CD4-positive, alpha-beta memory T cell (primary cell): ENCODE measurements around the gene MLLT3. TPM values are rescaled to one million over a fixed set of nuclear protein-coding genes. Genes with fewer than 3 reads are reported as not detected.
A peak's percentile ranks its signal among the peaks of the same experiment; 100 is the strongest.
"Not testable (repeated sequence)": the region's sequence is repeated elsewhere in the genome, so short reads cannot be mapped to it uniquely, and the experiment has no call there.

Source experiments
- CTCF ChIA-PET: fragments of 350-600 bp; sonication (Branson Sonifier 250); formaldehyde crosslinking; loops from one replicate; lab custom pipeline; 2021; ENCODE audit warnings: inconsistent platforms; ENCODE audit not compliant: partially characterized antibody; lab: Charles Lee
- POLR2A ChIA-PET: fragments of 350-600 bp; sonication (Branson Sonifier 250); formaldehyde crosslinking; loops from one replicate; lab custom pipeline; 2021; ENCODE audit not compliant: partially characterized antibody; lab: Charles Lee
- DNase-seq, 5 donors: peaks; one replicate each; pipeline versions ENCODE4 v3.0.0 to v3.0.0-alpha.2; 2020 to 2022; ENCODE audit warnings: mixed read lengths in 1 of 5
- H3K27ac ChIP-seq: one replicate; pipeline ENCODE4 v1.7.0; 2013; ENCODE audit warnings: low read depth, low read length
- H3K27me3 ChIP-seq: 2 replicates; pipeline ENCODE4 v1.7.0; 2013; ENCODE audit warnings: mild to moderate bottlenecking, low read length, moderate library complexity; ENCODE audit not compliant: insufficient read depth
- H3K36me3 ChIP-seq: 2 replicates; pipeline ENCODE4 v1.7.0; 2013; ENCODE audit warnings: mild to moderate bottlenecking, low read length, moderate library complexity; ENCODE audit not compliant: insufficient read depth
- H3K4me1 ChIP-seq: 2 replicates; pipeline ENCODE4 v1.7.0; 2013; ENCODE audit warnings: mild to moderate bottlenecking, low read length, moderate library complexity; ENCODE audit not compliant: insufficient read depth
- H3K4me3 ChIP-seq, 2 donors: one replicate each; pipeline ENCODE4 v1.7.0; 2013; ENCODE audit warnings: low read length in 2 of 2, mild to moderate bottlenecking in 1 of 2
- H3K9me3 ChIP-seq, 2 donors: one replicate each; pipeline ENCODE4 v1.7.0; 2013; ENCODE audit warnings: low read length in 2 of 2, control low read depth in 1 of 2; ENCODE audit not compliant: control insufficient read depth in 1 of 2
- H3K27ac Mint-ChIP-seq, 7 donors: one replicate each; pipeline ENCODE4 v1.8.0; 2020 to 2021; ENCODE audit warnings: mixed read lengths in 7 of 7, mild to moderate bottlenecking in 6 of 7, inconsistent platforms in 3 of 7, moderate library complexity in 3 of 7
- H3K27me3 Mint-ChIP-seq, 2 donors: one replicate each; pipeline ENCODE4 v1.8.0; 2020 to 2021; ENCODE audit warnings: mixed read lengths in 2 of 2
- H3K36me3 Mint-ChIP-seq, 2 donors: one replicate each; pipeline ENCODE4 v1.8.0; 2020 to 2021; ENCODE audit warnings: mixed read lengths in 2 of 2, inconsistent platforms in 1 of 2, mild to moderate bottlenecking in 1 of 2
- H3K4me1 Mint-ChIP-seq, 4 donors: one replicate each; pipeline ENCODE4 v1.8.0; 2020 to 2021; ENCODE audit warnings: mixed read lengths in 4 of 4, mild to moderate bottlenecking in 1 of 4
- H3K4me3 Mint-ChIP-seq, 8 donors: one replicate each; pipeline ENCODE4 v1.8.0; 2020 to 2021; ENCODE audit warnings: mixed read lengths in 8 of 8, mild to moderate bottlenecking in 7 of 8, moderate library complexity in 6 of 8, inconsistent platforms in 3 of 8
- H3K9me3 Mint-ChIP-seq, 8 donors: one replicate each; pipeline ENCODE4 v1.8.0; 2020 to 2021; ENCODE audit warnings: mixed read lengths in 8 of 8, mild to moderate bottlenecking in 5 of 8, inconsistent platforms in 3 of 8, moderate library complexity in 1 of 8
- intact Hi-C: fragments of 100-400 bp; cut with micrococcal nuclease; formaldehyde crosslinking; loops from one replicate; pipeline ENCODE4 v1.15.1; 2023
- polyA plus RNA-seq, 2 donors: library from polyadenylated mRNA; unstranded; fragments of 300-500 nt; fragmentation: Illumina TruSeq; gene quantifications; one replicate each; pipeline ENCODE4 v1.2.3, GENCODE V29; 2021
- total RNA-seq, 2 experiments: library from RNA; stranded (reverse); gene quantifications; one replicate each; pipeline ENCODE4 v1.2.3, GENCODE V29; 2021

The MLLT3 gene
- total and polyA plus RNA-seq, 4 experiments from 2014 or later, result 20.7 to 54.4 (median 42.5) TPM

- Mint-ChIP-seq H3K27ac (peak overlapping the region in 6 of 7 donors; percentile 7 to 87 (median 79)), H3K4me3 (peak overlapping the region in 2 of 8 donors; percentile 90 to 91), H3K36me3 (peaks cover 0 to 4% of the 10 kb centered on the region in 2 donors), H3K4me1 (peaks cover 7 to 11% (median 8%) of the 10 kb centered on the region in 4 donors), H3K9me3 (no peaks in the 10 kb centered on the region), H3K27me3 (peaks cover 0 to 1% of the 10 kb centered on the region in 2 donors)
- intact Hi-C loops, result loop anchor here (1.0 to 2.0 kb wide), 2 partner anchors 25 to 36 kb away; partner anchors contain the start of genes FOCAD and MLLT3
- peaks cover 36% of the 10 kb centered on the region for H3K4me1 ChIP-seq
- ChIA-PET POLR2A (interaction anchor here (1.3 to 1.8 kb wide), 2 partner anchors 25 to 37 kb away, joined by 14 to 16 read pairs; partner anchors contain the start of genes FOCAD and MLLT3), CTCF (no interaction called here)
- H3K36me3 ChIP-seq, result no peaks in the 10 kb centered on the region
- no peaks in the 10 kb centered on the region for H3K9me3 ChIP-seq
- H3K27me3 ChIP-seq, result no peaks in the 10 kb centered on the region
- DNase-seq, result no peak
- H3K27ac ChIP-seq, result peak overlapping the region; percentile 26
- H3K4me3 ChIP-seq, result peak overlapping the region in 1 of 2 donors; percentile 55
Measured at GRCh38 chr9:20658677-20659473, 36.6 kb upstream of the MLLT3 start.

- H3K27me3 Mint-ChIP-seq, H3K36me3 Mint-ChIP-seq, H3K36me3 ChIP-seq, CTCF ChIA-PET, H3K9me3 Mint-ChIP-seq, H3K27me3 ChIP-seq, H3K4me1 Mint-ChIP-seq, H3K9me3 ChIP-seq: not testable (repeated sequence)
- POLR2A ChIA-PET, result interaction anchor here (1.3 to 1.8 kb wide), 2 partner anchors 26 to 36 kb away, joined by 14 to 16 read pairs; partner anchors contain the start of genes FOCAD and MLLT3
- peaks cover 36% of the 10 kb centered on the region for H3K4me1 ChIP-seq
- Mint-ChIP-seq H3K4me3 (peak overlapping the region in 2 of 8 donors; percentile 90 to 91), H3K27ac (peak overlapping the region; percentile 77 to 88 (median 84))
- peak overlapping the region in 1 of 2 donors; percentile 55 for H3K4me3 ChIP-seq
- peak overlapping the region; percentile 26 for H3K27ac ChIP-seq
- DNase-seq, result peak; percentile 45 to 75 (median 51)
- intact Hi-C loops, result loop anchor here (1.0 to 2.0 kb wide), 2 partner anchors 26 to 35 kb away; partner anchors contain the start of genes FOCAD and MLLT3
Measured at GRCh38 chr9:20658246-20658667, 36.0 kb upstream of the MLLT3 start.

- H3K4me1 Mint-ChIP-seq, result peaks cover 0 to 5% (median 3%) of the 10 kb centered on the region in 4 donors
- no peak overlapping the region for H3K4me3 Mint-ChIP-seq
- CTCF ChIA-PET, result interaction anchor here (0.6 kb wide), 1 partner anchor 37 kb away, joined by 3 read pairs; no protein-coding TSS in a partner anchor
Measured at GRCh38 chr9:20651939-20652338, 29.6 kb upstream of the MLLT3 start.

GRCh38 chr9:20650750-20651299 is 28.5 kb upstream of the MLLT3 start:
- no peak overlapping the region for H3K27ac Mint-ChIP-seq
- POLR2A ChIA-PET, result interaction anchor here (1.5 kb wide), 1 partner anchor 29 kb away, joined by 4 read pairs; the partner anchor contains the start of gene MLLT3
- no peaks in the 10 kb centered on the region for H3K9me3 Mint-ChIP-seq
- H3K9me3 ChIP-seq, result no peaks in the 10 kb centered on the region
- CTCF ChIA-PET, result no interaction called here
- H3K36me3 Mint-ChIP-seq, result no peaks in the 10 kb centered on the region
- no peak for DNase-seq
- H3K27ac ChIP-seq, result no peak overlapping the region
- intact Hi-C loops, result no loop called here
- H3K27me3 ChIP-seq, result no peaks in the 10 kb centered on the region
- peaks cover 0 to 5% (median 3%) of the 10 kb centered on the region in 4 donors for H3K4me1 Mint-ChIP-seq
- no peak overlapping the region for H3K4me3 Mint-ChIP-seq
- H3K4me1 ChIP-seq, result no peaks in the 10 kb centered on the region
- H3K27me3 Mint-ChIP-seq, result peaks cover 3 to 4% of the 10 kb centered on the region in 2 donors
- no peaks in the 10 kb centered on the region for H3K36me3 ChIP-seq
- H3K4me3 ChIP-seq, result no peak overlapping the region

More at GRCh38 chr9:20651939-20652338, 29.6 kb upstream of the MLLT3 start:
- intact Hi-C loops, result no loop called here
- no peaks in the 10 kb centered on the region for H3K36me3 ChIP-seq
- no peak overlapping the region for H3K4me3 ChIP-seq
- H3K27me3 ChIP-seq, result no peaks in the 10 kb centered on the region
- H3K27me3 Mint-ChIP-seq, result peaks cover 3% of the 10 kb centered on the region in 2 donors
- H3K36me3 Mint-ChIP-seq, result no peaks in the 10 kb centered on the region
- no peaks in the 10 kb centered on the region for H3K9me3 ChIP-seq
- no peak overlapping the region for H3K27ac Mint-ChIP-seq
- H3K9me3 Mint-ChIP-seq, result no peaks in the 10 kb centered on the region
- DNase-seq, result no peak
- POLR2A ChIA-PET, result no interaction called here
- no peaks in the 10 kb centered on the region for H3K4me1 ChIP-seq
- no peak overlapping the region for H3K27ac ChIP-seq

- Mint-ChIP-seq H3K4me1 (peaks cover 0 to 4% (median 2%) of the 10 kb centered on the region in 4 donors), H3K9me3 (no peaks in the 10 kb centered on the region), H3K27me3 (peaks cover 3 to 4% of the 10 kb centered on the region in 2 donors), H3K4me3 (no peak overlapping the region), H3K36me3 (no peaks in the 10 kb centered on the region), H3K27ac (no peak overlapping the region)
- Histone ChIP-seq H3K27ac (no peak overlapping the region), H3K36me3 (no peaks in the 10 kb centered on the region), H3K27me3 (no peaks in the 10 kb centered on the region), H3K9me3 (no peaks in the 10 kb centered on the region), H3K4me3 (no peak overlapping the region), H3K4me1 (no peaks in the 10 kb centered on the region)
- ChIA-PET CTCF (no interaction called here), POLR2A (interaction anchor here (1.5 kb wide), 1 partner anchor 28 kb away, joined by 4 read pairs; the partner anchor contains the start of gene MLLT3)
- no peak for DNase-seq
- intact Hi-C loops, result no loop called here
Measured at GRCh38 chr9:20650313-20650712, 28.0 kb upstream of the MLLT3 start.

GRCh38 chr9:20649381-20649780 is 27.1 kb upstream of the MLLT3 start:
- Mint-ChIP-seq H3K4me3 (no peak overlapping the region), H3K4me1 (no peaks in the 10 kb centered on the region), H3K36me3 (no peaks in the 10 kb centered on the region), H3K9me3 (no peaks in the 10 kb centered on the region), H3K27ac (no peak overlapping the region), H3K27me3 (peaks cover 3 to 4% of the 10 kb centered on the region in 2 donors)
- no peak overlapping the region for H3K27ac ChIP-seq
- H3K9me3 ChIP-seq, result no peaks in the 10 kb centered on the region
- ChIA-PET POLR2A (interaction anchor here (1.5 kb wide), 1 partner anchor 28 kb away, joined by 4 read pairs; the partner anchor contains the start of gene MLLT3), CTCF (no interaction called here)
- DNase-seq, result no peak
- H3K36me3 ChIP-seq, result no peaks in the 10 kb centered on the region
- intact Hi-C loops, result no loop called here
- H3K4me3 ChIP-seq, result no peak overlapping the region
- no peaks in the 10 kb centered on the region for H3K27me3 ChIP-seq
- H3K4me1 ChIP-seq, result no peaks in the 10 kb centered on the region

GRCh38 chr9:20646656-20647055 is 24.4 kb upstream of the MLLT3 start:
- no peaks in the 10 kb centered on the region for H3K36me3 ChIP-seq
- Mint-ChIP-seq H3K4me1 (peaks cover 0 to 5% (median 2%) of the 10 kb centered on the region in 4 donors), H3K36me3 (no peaks in the 10 kb centered on the region), H3K27ac (no peak overlapping the region), H3K4me3 (no peak overlapping the region), H3K27me3 (peaks cover 3 to 4% of the 10 kb centered on the region in 2 donors), H3K9me3 (no peaks in the 10 kb centered on the region)
- H3K27me3 ChIP-seq, result no peaks in the 10 kb centered on the region
- no peaks in the 10 kb centered on the region for H3K4me1 ChIP-seq
- DNase-seq, result no peak
- intact Hi-C loops, result no loop called here
- ChIA-PET CTCF (no interaction called here), POLR2A (no interaction called here)
- H3K9me3 ChIP-seq, result no peaks in the 10 kb centered on the region
- H3K4me3 ChIP-seq, result no peak overlapping the region
- no peak overlapping the region for H3K27ac ChIP-seq
